Measurements from ENCODE around the gene ZNF711.
"Not testable (repeated sequence)": the region's sequence is repeated elsewhere in the genome, so short reads cannot be mapped to it uniquely, and the experiment has no call there.

The ZNF711 gene

GRCh38 chrX:85243761-85244449, at the start of gene ZNF711, which contains the start of gene SATL1:
Gene ZNF711, plus strand, starts transcription at chrX:85243991. Its CDS starts 3,582 bp downstream, at chrX:85247573.
Gene SATL1, minus strand, starts transcription at chrX:85243779. Its CDS starts 134,811 bp downstream, at chrX:85108968.
- Histone ChIP-seq H3K9ac (ENCODE audit: low read depth, low read length) (peak within 1 kb of the TSS; percentile 87), H3K9me3 (ENCODE audit: control insufficient read depth, insufficient read depth, low read length) (no peaks in the 10 kb centered on the region)

GRCh38 chrX:85196319-85196718, 47.5 kb upstream of the ZNF711 start:
- no peaks in the 10 kb centered on the region for H3K36me3 ChIP-seq (ENCODE audit: insufficient read depth, low read length)
- no peaks in the 10 kb centered on the region for H3K9me3 ChIP-seq (ENCODE audit: control insufficient read depth, insufficient read depth, low read length)
- H3K9ac ChIP-seq (ENCODE audit: low read depth, low read length) = no peak overlapping the region
- H3K4me1 ChIP-seq (ENCODE audit: insufficient read depth, low read length) = no peaks in the 10 kb centered on the region

More at GRCh38 chrX:85243761-85244449, at the start of gene ZNF711, which contains the start of gene SATL1:
- Histone ChIP-seq H3K4me1 (ENCODE audit: insufficient read depth, low read length) (no peaks in the 10 kb centered on the region), H3K36me3 (ENCODE audit: insufficient read depth, low read length) (no peaks in the 10 kb centered on the region)

GRCh38 chrX:85203461-85203970, 40.3 kb upstream of the ZNF711 start:
- H3K9me3 ChIP-seq (ENCODE audit: control insufficient read depth, insufficient read depth, low read length) = no peaks in the 10 kb centered on the region
- H3K36me3 ChIP-seq (ENCODE audit: insufficient read depth, low read length) = no peaks in the 10 kb centered on the region
- H3K9ac ChIP-seq (ENCODE audit: low read depth, low read length) = no peak overlapping the region
- H3K4me1 ChIP-seq (ENCODE audit: insufficient read depth, low read length) = no peaks in the 10 kb centered on the region

GRCh38 chrX:85213792-85214530, 29.8 kb upstream of the ZNF711 start:
- Histone ChIP-seq H3K9me3 (ENCODE audit: control insufficient read depth, insufficient read depth, low read length) (no peaks in the 10 kb centered on the region), H3K36me3 (ENCODE audit: insufficient read depth, low read length) (no peaks in the 10 kb centered on the region), H3K4me1 (ENCODE audit: insufficient read depth, low read length) (no peaks in the 10 kb centered on the region), H3K9ac (ENCODE audit: low read depth, low read length) (no peak overlapping the region)

- Histone ChIP-seq H3K36me3 (ENCODE audit: insufficient read depth, low read length) (no peaks in the 10 kb centered on the region), H3K9ac (ENCODE audit: low read depth, low read length) (no peak overlapping the region), H3K9me3 (ENCODE audit: control insufficient read depth, insufficient read depth, low read length) (no peaks in the 10 kb centered on the region), H3K4me1 (ENCODE audit: insufficient read depth, low read length) (no peaks in the 10 kb centered on the region)
Measured at GRCh38 chrX:85215946-85216345, 27.8 kb upstream of the ZNF711 start.

- Histone ChIP-seq H3K9me3 (ENCODE audit: control insufficient read depth, insufficient read depth, low read length) (no peaks in the 10 kb centered on the region), H3K36me3 (ENCODE audit: insufficient read depth, low read length) (no peaks in the 10 kb centered on the region), H3K4me1 (ENCODE audit: insufficient read depth, low read length) (no peaks in the 10 kb centered on the region), H3K9ac (ENCODE audit: low read depth, low read length) (no peak overlapping the region)
Measured at GRCh38 chrX:85221361-85221760, 22.4 kb upstream of the ZNF711 start.

GRCh38 chrX:85223359-85223758, 20.4 kb upstream of the ZNF711 start:
- Histone ChIP-seq H3K9me3 (ENCODE audit: control insufficient read depth, insufficient read depth, low read length) (no peaks in the 10 kb centered on the region), H3K9ac (ENCODE audit: low read depth, low read length) (no peak overlapping the region), H3K4me1 (ENCODE audit: insufficient read depth, low read length) (no peaks in the 10 kb centered on the region), H3K36me3 (ENCODE audit: insufficient read depth, low read length) (no peaks in the 10 kb centered on the region)

- H3K36me3 ChIP-seq (ENCODE audit: insufficient read depth, low read length) = no peaks in the 10 kb centered on the region
- H3K4me1 ChIP-seq (ENCODE audit: insufficient read depth, low read length) = no peaks in the 10 kb centered on the region
- H3K9me3 ChIP-seq (ENCODE audit: control insufficient read depth, insufficient read depth, low read length) = no peaks in the 10 kb centered on the region
- H3K9ac ChIP-seq (ENCODE audit: low read depth, low read length) = peak overlapping the region; percentile 87
Measured at GRCh38 chrX:85243155-85243554, 636 bp upstream of the ZNF711 start.

GRCh38 chrX:85244450-85245211, 840 bp downstream of the ZNF711 start:
- Histone ChIP-seq H3K36me3 (ENCODE audit: insufficient read depth, low read length) (no peaks in the 10 kb centered on the region), H3K9me3 (ENCODE audit: control insufficient read depth, insufficient read depth, low read length) (no peaks in the 10 kb centered on the region), H3K9ac (ENCODE audit: low read depth, low read length) (peak overlapping the region; percentile 87), H3K4me1 (ENCODE audit: insufficient read depth, low read length) (no peaks in the 10 kb centered on the region)

- not testable (repeated sequence) for H3K36me3 ChIP-seq (ENCODE audit: insufficient read depth, low read length); H3K9me3 ChIP-seq (ENCODE audit: control insufficient read depth, insufficient read depth, low read length); H3K4me1 ChIP-seq (ENCODE audit: insufficient read depth, low read length); H3K9ac ChIP-seq (ENCODE audit: low read depth, low read length)
Measured at GRCh38 chrX:85285286-85285685, 41.5 kb downstream of the ZNF711 start.

- H3K4me1 ChIP-seq (ENCODE audit: insufficient read depth, low read length) = no peaks in the 10 kb centered on the region
Measured at GRCh38 chrX:85288992-85289723, 45.4 kb downstream of the ZNF711 start.

GRCh38 chrX:85303544-85303943, 59.8 kb downstream of the ZNF711 start:
- Histone ChIP-seq H3K4me1 (ENCODE audit: insufficient read depth, low read length) (no peaks in the 10 kb centered on the region), H3K36me3 (ENCODE audit: insufficient read depth, low read length) (no peaks in the 10 kb centered on the region), H3K9ac (ENCODE audit: low read depth, low read length) (no peak overlapping the region), H3K9me3 (ENCODE audit: control insufficient read depth, insufficient read depth, low read length) (no peaks in the 10 kb centered on the region)

More at GRCh38 chrX:85288992-85289723, 45.4 kb downstream of the ZNF711 start:
- Histone ChIP-seq H3K9me3 (ENCODE audit: control insufficient read depth, insufficient read depth, low read length) (no peaks in the 10 kb centered on the region), H3K36me3 (ENCODE audit: insufficient read depth, low read length) (no peaks in the 10 kb centered on the region), H3K9ac (ENCODE audit: low read depth, low read length) (no peak overlapping the region)

- Histone ChIP-seq H3K9me3 (ENCODE audit: control insufficient read depth, insufficient read depth, low read length) (no peaks in the 10 kb centered on the region), H3K36me3 (ENCODE audit: insufficient read depth, low read length) (no peaks in the 10 kb centered on the region), H3K4me1 (ENCODE audit: insufficient read depth, low read length) (no peaks in the 10 kb centered on the region), H3K9ac (ENCODE audit: low read depth, low read length) (no peak overlapping the region)
Measured at GRCh38 chrX:85309717-85310116, 65.9 kb downstream of the ZNF711 start.

- H3K4me1 ChIP-seq (ENCODE audit: insufficient read depth, low read length); H3K9ac ChIP-seq (ENCODE audit: low read depth, low read length); H3K36me3 ChIP-seq (ENCODE audit: insufficient read depth, low read length); H3K9me3 ChIP-seq (ENCODE audit: control insufficient read depth, insufficient read depth, low read length): not testable (repeated sequence)
Measured at GRCh38 chrX:85311348-85311747, 67.6 kb downstream of the ZNF711 start.

Measured in ES-I3 (cell line).